Activated CD4-positive, alpha-beta T cell treated with anti-CD3 and anti-CD28 coated beads for 48 hours (primary cell): ENCODE results near the gene HIKESHI.
"Not testable (repeated sequence)": the region's sequence is repeated elsewhere in the genome, so short reads cannot be mapped to it uniquely, and the experiment has no call there.

Source experiments
- DNase-seq: peaks from one replicate; pipeline ENCODE4 v3.0.0-alpha.2; 2020

Gene HIKESHI

DNA sequence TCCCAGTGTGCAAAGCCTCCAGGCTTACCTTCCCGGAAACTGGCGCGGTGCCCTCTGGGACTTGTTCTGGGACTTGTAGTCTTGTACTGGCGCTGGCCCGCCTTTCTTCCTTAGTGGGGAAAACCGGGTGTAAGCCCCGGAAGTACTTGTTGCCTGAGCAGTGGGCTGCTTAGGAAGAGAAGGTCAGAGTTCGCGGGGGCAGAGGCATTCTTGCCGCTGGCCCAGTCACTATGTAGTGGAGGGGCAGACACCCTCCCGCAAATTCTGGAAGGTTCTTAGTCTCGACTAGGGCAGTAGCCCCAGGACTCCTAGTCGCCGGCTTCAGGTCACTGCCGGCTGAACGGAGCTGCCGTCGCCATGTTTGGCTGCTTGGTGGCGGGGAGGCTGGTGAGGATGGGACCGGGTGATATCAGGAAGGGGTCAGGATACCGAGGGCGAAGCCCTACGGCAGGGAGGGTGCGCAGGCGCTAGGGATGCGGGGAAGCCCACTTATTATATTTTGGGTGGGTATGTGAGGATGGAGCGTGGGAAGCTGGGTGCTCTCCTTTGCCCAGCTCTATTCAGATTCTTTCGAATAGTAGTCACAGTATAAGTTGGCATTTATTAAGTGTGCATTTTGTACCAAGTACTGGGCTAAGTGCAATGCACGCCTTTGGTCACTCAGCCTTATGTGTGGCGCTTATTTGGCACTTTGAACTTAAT is at the start of gene HIKESHI:
Gene HIKESHI, plus strand, starts transcription at position 149 of the 702 bp plus-strand sequence. Its CDS starts 209 bp downstream, at position 358.
- peak; percentile 96 for DNase-seq

DNA sequence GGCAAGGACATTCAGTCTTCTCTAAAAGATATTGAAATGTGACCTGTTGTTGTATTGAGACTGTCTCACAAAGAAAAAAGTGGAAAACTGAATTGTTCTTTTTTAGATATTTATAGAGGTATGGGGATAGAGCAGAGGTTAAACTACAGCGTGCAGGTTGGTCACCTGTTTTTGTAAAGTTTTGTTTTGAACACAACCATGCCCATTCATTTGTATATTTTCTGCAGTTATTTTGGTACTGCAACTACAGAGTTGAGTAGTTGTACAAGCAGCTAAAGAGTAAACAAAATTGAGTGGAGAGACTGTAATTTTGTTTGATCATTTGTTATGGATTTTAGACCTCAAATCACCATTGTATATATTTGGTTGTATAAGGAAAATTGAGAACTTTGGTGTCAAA is 46.1 kb upstream of the HIKESHI start:
- no peak for DNase-seq

DNA sequence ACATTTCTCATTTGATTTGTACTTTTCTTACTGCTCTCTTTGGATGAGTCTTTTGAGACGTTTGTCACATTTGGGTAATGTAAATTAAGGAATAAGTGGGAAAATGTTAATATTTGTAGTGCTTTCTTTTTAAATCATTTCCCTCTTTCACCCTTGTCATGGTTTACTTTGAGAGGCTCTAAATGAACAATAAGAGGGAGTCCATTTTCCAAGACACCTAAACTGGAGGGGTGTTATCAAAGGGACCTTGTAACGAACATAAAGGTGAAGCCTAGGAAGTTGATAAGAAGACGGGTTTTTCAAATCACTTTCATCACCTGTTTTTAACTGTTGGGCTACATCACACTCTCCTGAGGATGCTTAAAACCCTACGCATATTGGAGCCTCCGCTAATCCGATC is 45.4 kb upstream of the HIKESHI start:
- no peak for DNase-seq

GRCh38 chr11:86257446-86257845 is 44.6 kb upstream of the HIKESHI start:
- no peak for DNase-seq

GRCh38 chr11:86259730-86260129 is 42.3 kb upstream of the HIKESHI start:
- DNase-seq = no peak

- no peak for DNase-seq
These were observed 40.7 kb upstream of the HIKESHI start for GRCh38 chr11:86261328-86261727.

GRCh38 chr11:86262387-86262786 is 39.7 kb upstream of the HIKESHI start:
- no peak for DNase-seq

DNA sequence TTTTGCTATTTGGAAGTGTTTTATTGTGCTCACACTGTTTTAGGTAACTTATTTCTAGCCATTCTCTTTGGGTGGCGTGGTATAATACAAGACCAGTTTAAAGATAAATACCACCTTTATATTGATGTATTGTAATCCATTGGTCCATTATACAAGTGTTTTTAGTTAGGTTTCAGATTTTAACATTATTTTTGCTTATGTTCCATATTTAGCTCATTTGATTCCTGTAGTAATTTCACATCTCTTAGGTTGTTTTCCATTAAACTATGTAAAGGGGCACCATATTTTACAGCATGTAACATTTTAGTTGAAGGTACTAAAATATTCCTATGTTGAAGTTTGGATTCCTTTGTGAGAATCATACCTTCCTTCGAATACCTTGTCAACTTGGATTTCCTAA is 37.4 kb upstream of the HIKESHI start:
- no peak for DNase-seq

DNA sequence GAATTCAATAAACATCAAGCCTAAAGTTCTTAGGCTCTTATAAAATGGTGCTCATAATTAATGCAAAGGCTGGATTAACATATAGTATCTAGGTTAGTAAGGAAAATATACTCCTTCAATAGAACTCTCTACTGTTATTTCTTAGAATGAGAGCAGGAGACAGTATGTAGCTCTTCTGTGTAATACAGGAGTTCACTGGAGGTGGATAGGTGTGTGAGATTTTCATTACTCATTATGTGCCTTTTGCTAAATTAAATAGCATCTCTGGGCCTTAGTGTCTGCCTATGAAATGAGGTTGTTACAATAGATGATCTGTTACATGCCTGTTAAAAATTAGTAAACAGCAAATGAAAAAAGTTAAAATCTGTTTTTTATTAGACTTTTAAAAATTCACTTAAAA is 36.8 kb upstream of the HIKESHI start:
- no peak for DNase-seq

DNA sequence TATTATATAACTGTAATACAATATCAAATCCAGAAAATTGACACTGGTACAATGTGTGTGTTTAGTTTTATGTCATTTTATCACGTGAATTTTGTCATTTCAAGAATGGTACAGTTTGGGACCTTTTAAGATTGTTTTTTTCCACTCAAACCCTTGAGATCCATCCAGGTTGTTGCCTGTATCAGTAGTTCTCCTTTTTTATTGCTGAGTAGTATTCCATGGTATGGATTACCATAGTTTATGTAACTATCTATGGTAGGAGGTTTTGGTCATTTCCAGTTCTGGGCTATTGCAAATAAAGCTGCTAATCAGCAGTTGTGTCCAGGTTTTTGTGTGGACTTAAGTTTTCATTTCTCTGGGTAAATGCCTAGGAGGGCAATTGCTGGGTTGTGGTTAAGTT is 32.4 kb upstream of the HIKESHI start:
- no peak for DNase-seq

- DNase-seq = no peak
These were observed 27.5 kb upstream of the HIKESHI start for GRCh38 chr11:86274503-86274902.

GRCh38 chr11:86274999-86275398 is 27.0 kb upstream of the HIKESHI start:
- no peak for DNase-seq

DNA sequence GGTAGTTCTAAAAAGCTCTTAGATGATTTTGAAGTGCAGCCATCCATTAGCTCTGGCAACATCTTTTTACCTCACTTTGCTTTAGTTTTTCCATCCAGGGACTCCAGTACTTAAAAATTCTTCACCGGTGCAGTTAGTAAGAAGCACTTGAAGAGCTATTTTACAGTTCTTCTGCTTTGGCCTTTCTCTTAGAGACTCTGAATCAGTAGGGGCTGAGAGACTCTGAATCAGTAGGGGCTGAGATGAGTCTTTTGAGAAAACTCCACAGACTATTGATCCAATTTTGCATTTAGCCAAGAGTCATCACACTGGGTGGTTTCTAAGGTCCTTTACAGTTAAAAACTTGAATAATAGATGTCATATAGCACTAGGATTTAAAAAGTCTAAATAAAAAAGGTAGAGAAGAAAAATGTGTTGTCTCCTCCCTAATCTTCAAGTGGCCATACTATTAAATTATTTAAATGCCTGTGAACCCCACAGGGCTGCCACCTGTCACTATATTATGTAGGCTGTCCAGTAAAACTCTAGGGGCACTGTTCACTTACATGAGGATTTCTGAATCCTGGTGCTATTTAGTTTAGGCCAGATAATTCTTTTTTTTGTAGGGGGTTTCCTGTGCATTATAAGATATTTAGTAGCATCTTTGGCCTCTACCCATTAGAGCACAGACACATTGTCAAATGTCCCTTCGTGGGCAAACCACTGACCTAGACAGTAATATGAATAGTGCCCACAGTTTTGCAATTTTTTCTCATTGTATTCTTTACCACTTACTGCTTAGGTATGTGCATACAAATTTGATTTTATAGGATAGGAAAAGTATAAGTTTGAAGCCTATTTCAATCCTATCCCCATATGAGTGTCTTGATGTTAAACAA is 26.3 kb upstream of the HIKESHI start:
- DNase-seq = no peak

- no peak for DNase-seq
These were observed 24.3 kb upstream of the HIKESHI start for GRCh38 chr11:86277741-86278140.

DNA sequence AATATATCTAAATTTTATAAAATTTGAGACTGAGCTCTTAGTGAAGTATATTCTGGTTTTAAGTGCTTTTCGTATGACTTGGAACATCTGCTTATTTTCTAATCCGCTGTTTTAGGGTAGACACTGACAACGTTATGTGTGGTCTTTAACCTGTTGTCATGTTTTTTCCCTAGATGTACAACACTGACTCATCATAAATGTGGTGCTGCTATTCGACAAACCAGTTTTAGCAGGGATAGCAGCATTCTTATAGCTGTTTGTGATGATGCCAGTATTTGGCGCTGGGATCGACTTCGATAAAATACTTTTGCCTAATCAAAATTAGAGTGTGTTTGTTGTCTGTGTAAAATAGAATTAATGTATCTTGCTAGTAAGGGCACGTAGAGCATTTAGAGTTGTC is 23.8 kb upstream of the HIKESHI start:
- DNase-seq = no peak

GRCh38 chr11:86279747-86280146 is 22.3 kb upstream of the HIKESHI start:
- DNase-seq = no peak

DNA sequence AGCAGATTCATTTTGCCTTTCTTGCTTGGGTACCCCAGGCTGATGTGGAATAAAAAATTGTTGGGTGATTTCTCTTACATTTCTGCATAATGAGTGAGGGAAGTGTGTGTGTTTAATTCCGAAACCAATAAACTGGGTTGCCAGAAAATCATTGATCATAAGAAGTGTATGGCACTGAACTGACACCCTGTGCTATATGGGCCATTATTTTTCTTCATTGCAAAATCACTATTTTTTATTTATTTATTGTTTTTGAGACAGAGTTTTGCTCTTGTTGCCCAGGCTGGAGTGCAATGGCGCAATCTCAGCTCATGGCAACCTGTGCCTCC is 14.6 kb upstream of the HIKESHI start:
- DNase-seq = no peak

DNA sequence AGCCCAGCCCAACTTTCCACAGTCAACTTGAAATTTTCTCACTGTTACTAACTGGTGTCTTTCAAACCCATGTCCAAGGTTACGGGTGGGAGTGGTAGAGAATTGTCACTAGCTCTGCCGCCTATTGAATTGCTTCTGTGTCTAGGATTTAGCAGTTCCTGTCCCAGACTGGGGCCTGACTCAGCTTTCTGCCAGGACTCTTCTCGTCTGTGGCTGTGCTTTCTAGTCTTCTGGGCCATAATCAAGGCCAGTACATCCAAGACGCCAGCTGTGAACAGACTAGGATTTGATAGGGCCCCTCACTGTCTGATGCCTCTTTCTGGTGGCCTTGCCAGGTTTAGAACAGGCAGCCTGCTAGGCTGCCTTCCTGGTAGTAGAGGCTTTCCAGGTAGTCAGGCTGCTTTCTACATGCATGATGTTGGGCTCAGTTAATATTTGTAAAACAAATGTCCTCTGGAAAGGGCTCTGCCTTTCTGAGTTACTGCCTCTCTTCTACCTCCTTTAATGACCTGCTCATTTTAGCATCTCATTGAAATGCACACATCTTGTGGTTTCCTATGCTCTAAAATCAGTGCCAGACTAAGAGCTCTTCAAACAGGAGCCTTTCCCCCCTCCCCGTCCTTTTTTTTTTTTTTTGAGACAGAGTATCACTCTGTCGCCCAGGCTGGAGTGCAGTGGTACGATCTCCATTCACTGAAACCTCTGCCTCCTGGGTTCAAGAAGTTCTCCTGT is 13.1 kb upstream of the HIKESHI start:
- DNase-seq = peak; percentile 63

GRCh38 chr11:86289508-86290280 is 12.3 kb upstream of the HIKESHI start:
- not testable (repeated sequence) for DNase-seq

DNA sequence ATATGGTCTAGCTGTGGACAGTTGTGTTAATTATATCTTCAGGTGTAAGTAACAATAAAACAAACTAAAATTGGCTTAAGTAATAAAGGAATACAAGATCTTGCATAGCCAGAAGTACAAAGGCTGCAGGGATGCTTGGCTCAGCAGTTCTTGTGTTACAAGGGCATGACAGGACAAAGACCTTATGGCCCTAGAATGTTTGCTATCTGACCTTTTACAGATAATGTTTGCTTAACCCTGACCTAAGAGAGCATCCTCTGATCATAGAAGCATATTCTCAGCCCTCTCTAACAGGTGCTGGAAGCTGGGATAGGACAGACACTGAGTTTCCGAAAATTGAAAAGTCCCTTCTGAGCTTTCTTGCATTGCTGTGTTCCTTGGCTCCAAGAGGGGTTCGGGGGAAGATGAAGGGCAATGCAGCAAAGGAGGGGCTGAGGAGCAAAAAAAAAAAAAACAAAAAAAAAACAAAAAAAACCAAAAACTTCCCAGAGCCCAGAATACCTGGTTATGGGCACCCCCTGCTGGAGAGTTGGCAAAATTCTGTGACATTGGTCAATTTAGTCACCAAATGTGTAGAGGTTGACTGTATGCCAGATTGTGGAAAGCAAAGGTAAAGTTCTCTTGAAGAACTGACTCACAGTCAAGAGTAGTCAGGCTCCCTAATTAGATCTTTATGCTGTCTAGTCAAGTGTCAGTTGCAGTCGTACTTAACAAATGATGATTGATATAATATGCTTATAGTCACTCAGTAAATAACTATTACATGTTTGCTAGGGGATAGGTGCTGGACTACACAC is 10.4 kb upstream of the HIKESHI start:
- peak; percentile 87 for DNase-seq

- DNase-seq = peak; percentile 75
These were observed 9.0 kb upstream of the HIKESHI start for GRCh38 chr11:86292912-86293616.
